ENCODE measurements around the gene PCED1B. TPM values are rescaled to one million over a fixed set of nuclear protein-coding genes. Genes with fewer than 3 reads are reported as not detected.

PCED1B gene
- total and polyA plus RNA-seq, 4 experiments from 2014 or later, result 44.3 to 74.6 (median 47.8) TPM

DNA sequence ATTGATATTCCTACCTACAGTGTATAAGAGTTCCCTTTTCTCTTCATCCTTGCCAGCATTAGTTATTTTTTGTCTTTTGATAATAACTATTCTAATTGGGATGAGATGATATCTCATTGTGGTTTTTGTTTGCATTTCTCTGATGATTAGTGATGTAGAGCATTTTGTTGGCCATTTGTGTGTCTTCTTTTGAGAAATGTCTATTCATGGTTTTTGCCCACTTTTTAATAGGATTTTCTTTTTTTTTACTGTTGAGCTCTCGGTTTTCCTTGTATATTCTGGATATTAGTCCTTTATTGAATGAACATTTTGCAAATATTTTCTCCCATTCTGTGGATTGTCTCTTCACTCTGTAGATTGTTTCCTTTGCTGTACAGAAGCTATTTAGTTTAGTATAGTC is 79.9 kb downstream of the PCED1B start:
- CTCF ChIA-PET (ENCODE audit: partially characterized antibody), result interaction anchor here (1.3 kb wide), 1 partner anchor 147 kb away, joined by 3 read pairs; no protein-coding TSS in a partner anchor
- H3K36me3 Mint-ChIP-seq, result peaks cover 40 to 52% of the 10 kb centered on the region in 2 donors
- Histone ChIP-seq H3K4me3 (ENCODE audit: low read length in 2 of 2) (no peak overlapping the region), H3K9me3 (ENCODE audit: control insufficient read depth in 1 of 2, low read length in 2 of 2) (no peaks in the 10 kb centered on the region), H3K27ac (ENCODE audit: low read depth, low read length) (no peak overlapping the region), H3K27me3 (ENCODE audit: insufficient read depth, low read length) (no peaks in the 10 kb centered on the region), H3K36me3 (ENCODE audit: insufficient read depth, low read length) (no peaks in the 10 kb centered on the region), H3K4me1 (ENCODE audit: insufficient read depth, low read length) (peaks cover 32% of the 10 kb centered on the region)
- no peak for DNase-seq
- intact Hi-C loops (cut with micrococcal nuclease), result loop anchor here (5.0 kb wide), 2 partner anchors 33 to 53 kb away; no protein-coding TSS in a partner anchor
- no peak overlapping the region for H3K4me3 Mint-ChIP-seq
- H3K27me3 Mint-ChIP-seq, result no peaks in the 10 kb centered on the region
- H3K4me1 Mint-ChIP-seq, result peaks cover 37 to 52% (median 38%) of the 10 kb centered on the region in 4 donors
- POLR2A ChIA-PET (ENCODE audit: partially characterized antibody), result no interaction called here
- peak overlapping the region in 1 of 7 donors; percentile 24 for H3K27ac Mint-ChIP-seq
- peaks cover 0 to 14% (median 4%) of the 10 kb centered on the region in 8 donors for H3K9me3 Mint-ChIP-seq

- Histone ChIP-seq H3K4me1 (ENCODE audit: insufficient read depth, low read length) (peaks cover 28% of the 10 kb centered on the region), H3K4me3 (ENCODE audit: low read length in 2 of 2) (no peak overlapping the region), H3K27ac (ENCODE audit: low read depth, low read length) (no peak overlapping the region), H3K27me3 (ENCODE audit: insufficient read depth, low read length) (no peaks in the 10 kb centered on the region), H3K36me3 (ENCODE audit: insufficient read depth, low read length) (no peaks in the 10 kb centered on the region), H3K9me3 (ENCODE audit: control insufficient read depth in 1 of 2, low read length in 2 of 2) (no peaks in the 10 kb centered on the region)
- intact Hi-C loops (cut with micrococcal nuclease), result no loop called here
- peaks cover 48 to 59% of the 10 kb centered on the region in 2 donors for H3K36me3 Mint-ChIP-seq
- H3K4me1 Mint-ChIP-seq, result peaks cover 25 to 39% (median 34%) of the 10 kb centered on the region in 4 donors
- DNase-seq, result no peak
- ChIA-PET CTCF (ENCODE audit: partially characterized antibody) (no interaction called here), POLR2A (ENCODE audit: partially characterized antibody) (no interaction called here)
- H3K9me3 Mint-ChIP-seq, result peaks cover 0 to 14% (median 4%) of the 10 kb centered on the region in 8 donors
- H3K4me3 Mint-ChIP-seq, result no peak overlapping the region
- H3K27me3 Mint-ChIP-seq, result no peaks in the 10 kb centered on the region
- no peak overlapping the region for H3K27ac Mint-ChIP-seq
Measured at GRCh38 chr12:47160316-47161244, 81.2 kb downstream of the PCED1B start.

GRCh38 chr12:47164116-47164515 is 84.7 kb downstream of the PCED1B start:
- Histone ChIP-seq H3K4me1 (ENCODE audit: insufficient read depth, low read length) (peaks cover 3% of the 10 kb centered on the region), H3K27ac (ENCODE audit: low read depth, low read length) (no peak overlapping the region), H3K36me3 (ENCODE audit: insufficient read depth, low read length) (no peaks in the 10 kb centered on the region), H3K9me3 (ENCODE audit: control insufficient read depth in 1 of 2, low read length in 2 of 2) (no peaks in the 10 kb centered on the region), H3K4me3 (ENCODE audit: low read length in 2 of 2) (no peak overlapping the region), H3K27me3 (ENCODE audit: insufficient read depth, low read length) (no peaks in the 10 kb centered on the region)
- H3K9me3 Mint-ChIP-seq, result peaks cover 0 to 14% (median 4%) of the 10 kb centered on the region in 8 donors
- peaks cover 70 to 75% of the 10 kb centered on the region in 2 donors for H3K36me3 Mint-ChIP-seq
- no peaks in the 10 kb centered on the region for H3K27me3 Mint-ChIP-seq
- peak overlapping the region in 2 of 7 donors; percentile 14 to 47 for H3K27ac Mint-ChIP-seq
- intact Hi-C loops (cut with micrococcal nuclease), result no loop called here
- POLR2A ChIA-PET (ENCODE audit: partially characterized antibody), result no interaction called here
- DNase-seq, result no peak
- no peak overlapping the region for H3K4me3 Mint-ChIP-seq
- peaks cover 7 to 23% (median 15%) of the 10 kb centered on the region in 4 donors for H3K4me1 Mint-ChIP-seq
- CTCF ChIA-PET (ENCODE audit: partially characterized antibody), result interaction anchor here (1.2 kb wide), 1 partner anchor 18 kb away, joined by 4 read pairs; no protein-coding TSS in a partner anchor

DNA sequence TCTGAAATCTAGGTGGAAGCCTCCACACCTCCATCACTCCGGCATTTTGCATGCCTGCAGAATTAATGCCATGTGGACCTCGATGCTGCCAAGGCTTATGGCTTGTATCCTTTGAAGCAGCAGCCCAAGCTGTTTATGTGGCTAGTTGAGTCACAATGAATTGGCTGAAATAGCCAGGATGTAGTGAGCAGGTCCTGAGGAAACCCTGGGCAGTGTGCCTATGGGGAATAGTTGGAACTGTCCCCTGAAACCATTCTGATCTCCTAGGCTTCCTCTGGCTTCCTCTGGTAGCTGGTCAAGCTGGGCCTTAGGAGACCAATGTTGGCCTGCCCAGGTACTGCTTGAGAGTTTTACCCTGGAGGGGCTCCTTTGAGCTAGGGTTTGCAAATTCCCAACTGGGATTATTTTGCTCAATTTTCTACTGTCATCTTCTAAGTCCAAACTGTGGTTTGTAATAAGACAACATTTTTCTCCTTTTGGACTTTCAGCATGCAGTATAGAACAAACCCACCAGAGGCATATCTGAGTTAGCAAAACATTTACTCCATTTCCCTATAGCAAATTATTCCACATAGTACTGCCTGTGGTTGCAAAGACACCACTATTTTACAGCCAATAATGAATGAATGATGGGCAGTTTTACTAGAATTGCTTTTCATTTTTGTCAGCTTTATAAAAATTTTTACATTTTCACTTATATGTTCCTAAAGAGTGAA is 85.5 kb downstream of the PCED1B start:
- H3K4me3 Mint-ChIP-seq, result no peak overlapping the region
- peaks cover 0 to 8% (median 1%) of the 10 kb centered on the region in 8 donors for H3K9me3 Mint-ChIP-seq
- intact Hi-C loops (cut with micrococcal nuclease), result no loop called here
- no peak overlapping the region for H3K27ac Mint-ChIP-seq
- no peaks in the 10 kb centered on the region for H3K27me3 Mint-ChIP-seq
- peaks cover 3% of the 10 kb centered on the region for H3K4me1 ChIP-seq (ENCODE audit: insufficient read depth, low read length)
- POLR2A ChIA-PET (ENCODE audit: partially characterized antibody), result interaction anchor here (1.3 kb wide), 2 partner anchors 13 to 20 kb away, joined by 3 read pairs; no protein-coding TSS in a partner anchor
- H3K27me3 ChIP-seq (ENCODE audit: insufficient read depth, low read length), result no peaks in the 10 kb centered on the region
- CTCF ChIA-PET (ENCODE audit: partially characterized antibody), result interaction anchor here (0.9 to 1.5 kb wide), 5 partner anchors 9 to 142 kb away, joined by 3 to 5 read pairs (median 3); no protein-coding TSS in a partner anchor
- peaks cover 7 to 23% (median 13%) of the 10 kb centered on the region in 4 donors for H3K4me1 Mint-ChIP-seq
- DNase-seq, result no peak
- peaks cover 66 to 70% of the 10 kb centered on the region in 2 donors for H3K36me3 Mint-ChIP-seq
- H3K27ac ChIP-seq (ENCODE audit: low read depth, low read length), result no peak overlapping the region
- H3K36me3 ChIP-seq (ENCODE audit: insufficient read depth, low read length), result no peaks in the 10 kb centered on the region
- no peaks in the 10 kb centered on the region for H3K9me3 ChIP-seq (ENCODE audit: control insufficient read depth in 1 of 2, low read length in 2 of 2)
- no peak overlapping the region for H3K4me3 ChIP-seq (ENCODE audit: low read length in 2 of 2)

- H3K36me3 ChIP-seq (ENCODE audit: insufficient read depth, low read length), result no peaks in the 10 kb centered on the region
- intact Hi-C loops (cut with micrococcal nuclease), result no loop called here
- Mint-ChIP-seq H3K4me1 (peaks cover 7 to 24% (median 15%) of the 10 kb centered on the region in 4 donors), H3K27me3 (no peaks in the 10 kb centered on the region), H3K4me3 (no peak overlapping the region), H3K9me3 (peaks cover 0 to 13% (median 3%) of the 10 kb centered on the region in 8 donors), H3K27ac (peak overlapping the region in 2 of 7 donors; percentile 54 to 57), H3K36me3 (peaks cover 66 to 70% of the 10 kb centered on the region in 2 donors)
- no peaks in the 10 kb centered on the region for H3K9me3 ChIP-seq (ENCODE audit: control insufficient read depth in 1 of 2, low read length in 2 of 2)
- no peak overlapping the region for H3K27ac ChIP-seq (ENCODE audit: low read depth, low read length)
- no peaks in the 10 kb centered on the region for H3K27me3 ChIP-seq (ENCODE audit: insufficient read depth, low read length)
- DNase-seq, result no peak
- peaks cover under 1% of the 10 kb centered on the region for H3K4me1 ChIP-seq (ENCODE audit: insufficient read depth, low read length)
- ChIA-PET POLR2A (ENCODE audit: partially characterized antibody) (interaction anchor here (0.7 to 1.3 kb wide), 3 partner anchors 12 to 69 kb away, joined by 3 read pairs; no protein-coding TSS in a partner anchor), CTCF (ENCODE audit: partially characterized antibody) (interaction anchor here (1.1 to 1.8 kb wide), 4 partner anchors 15 to 232 kb away, joined by 3 to 5 read pairs (median 4); no protein-coding TSS in a partner anchor)
- no peak overlapping the region for H3K4me3 ChIP-seq (ENCODE audit: low read length in 2 of 2)
Measured at GRCh38 chr12:47165934-47166333, 86.5 kb downstream of the PCED1B start.

- Histone ChIP-seq H3K4me1 (ENCODE audit: insufficient read depth, low read length) (no peaks in the 10 kb centered on the region), H3K27ac (ENCODE audit: low read depth, low read length) (no peak overlapping the region), H3K9me3 (ENCODE audit: control insufficient read depth in 1 of 2, low read length in 2 of 2) (no peaks in the 10 kb centered on the region), H3K27me3 (ENCODE audit: insufficient read depth, low read length) (no peaks in the 10 kb centered on the region), H3K4me3 (ENCODE audit: low read length in 2 of 2) (no peak overlapping the region), H3K36me3 (ENCODE audit: insufficient read depth, low read length) (no peaks in the 10 kb centered on the region)
- peaks cover 0 to 13% (median 4%) of the 10 kb centered on the region in 8 donors for H3K9me3 Mint-ChIP-seq
- H3K36me3 Mint-ChIP-seq, result peaks cover 63 to 69% of the 10 kb centered on the region in 2 donors
- H3K4me1 Mint-ChIP-seq, result peaks cover 7 to 25% (median 15%) of the 10 kb centered on the region in 4 donors
- no peaks in the 10 kb centered on the region for H3K27me3 Mint-ChIP-seq
- ChIA-PET CTCF (ENCODE audit: partially characterized antibody) (interaction anchor here (1.3 to 1.8 kb wide), 3 partner anchors 27 to 231 kb away, joined by 3 to 5 read pairs (median 4); no protein-coding TSS in a partner anchor), POLR2A (ENCODE audit: partially characterized antibody) (interaction anchor here (0.7 kb wide), 1 partner anchor 69 kb away, joined by 3 read pairs; no protein-coding TSS in a partner anchor)
- H3K4me3 Mint-ChIP-seq, result no peak overlapping the region
- no peak for DNase-seq
- intact Hi-C loops (cut with micrococcal nuclease), result no loop called here
- H3K27ac Mint-ChIP-seq, result peak overlapping the region in 2 of 7 donors; percentile 37 to 54
Measured at GRCh38 chr12:47166365-47166764, 86.9 kb downstream of the PCED1B start.
